K562 (cell line): ENCODE results near the gene USH2A. TPM values are rescaled to one million over a fixed set of nuclear protein-coding genes. Genes with fewer than 3 reads are reported as not detected.

Source experiments
- ATAC-seq: fragments of 200-7000 bp; cut with Tn5 transposase; 3 replicates; pipeline ENCODE4 v1.9.1; 2020; ENCODE audit warnings: moderate library complexity
- BruUV-seq: library from RNA; stranded (reverse); fragments of 400-500 nt; replicated peaks from 2 replicates; lab custom pipeline; 2021; lab: Mats Ljungman, UMichigan
- CTCF ChIA-PET: fragments of 300-600 bp; formaldehyde crosslinking; extraction: SDS; loops from one replicate; lab custom pipeline; 2021; ENCODE audit warnings: low intra/inter-chr PET ratio; lab: Yijun Ruan, JAX
- POLR2A ChIA-PET: fragments of 300-600, 350-650 bp; sonication (Branson Sonifier 250); formaldehyde crosslinking; extraction: SDS; loops from one replicate; lab custom pipeline; 2021; ENCODE audit warnings: antibody characterized with exemption, inconsistent platforms; lab: Yijun Ruan, JAX
- DNase-seq, 4 experiments: peaks; one replicate each; pipeline versions ENCODE4 v3.0.0 to v3.0.0-alpha.2; 2011 to 2018; ENCODE audit warnings: low spot score in 3 of 4, mixed read lengths in 3 of 4; ENCODE audit errors: extremely low read depth in 1 of 4
- FAIRE-seq: peaks from 2 replicates; lab custom pipeline; 2011; peaks lifted over from hg19 to GRCh38; lab: Jason Lieb, UNC
- H2AFZ ChIP-seq: 2 replicates; pipeline ENCODE4 v1.6.0; 2011; ENCODE audit warnings: low read depth, low read length, control low read depth, inconsistent platforms
- H3K27ac ChIP-seq: fragments of 200-600 bp; 3 replicates; pipeline ENCODE4 v1.8.0; 2011; ENCODE audit warnings: low read depth, mild to moderate bottlenecking, control low read depth, inconsistent platforms, low read length, moderate library complexity, mixed read lengths; ENCODE audit errors: extremely low read depth
- H3K27me3 ChIP-seq, 2 experiments: fragments of 300-600 bp in 1 of 2; 2 replicates in 1 of 2; 3 replicates in 1 of 2; pipeline versions ENCODE4 v1.6.0 to v1.8.0; 2011; ENCODE audit warnings: inconsistent platforms in 2 of 2, low read length in 2 of 2, mild to moderate bottlenecking in 1 of 2, mixed read lengths in 1 of 2, moderate library complexity in 1 of 2; ENCODE audit not compliant: control insufficient read depth in 2 of 2, insufficient read depth in 2 of 2
- H3K36me3 ChIP-seq: fragments of 300-600 bp; 3 replicates; pipeline ENCODE4 v1.8.0; 2011; ENCODE audit warnings: mild to moderate bottlenecking, low read length, inconsistent platforms; ENCODE audit not compliant: control insufficient read depth, insufficient read depth
- H3K4me1 ChIP-seq, 2 experiments: fragments of 200-600 bp in 1 of 2; replicated peaks in 1 of 2; 2 replicates in 1 of 2; 3 replicates in 1 of 2; pipeline versions ENCODE4 v1.5.1 to v1.8.0; 2011; ENCODE audit warnings: inconsistent platforms in 2 of 2, low read length in 2 of 2, mild to moderate bottlenecking in 1 of 2, mixed read lengths in 1 of 2, moderate library complexity in 1 of 2; ENCODE audit not compliant: control insufficient read depth in 2 of 2, insufficient read depth in 2 of 2
- H3K4me2 ChIP-seq: 2 replicates; pipeline ENCODE4 v1.6.1; 2011; ENCODE audit warnings: low read length, control low read depth, inconsistent platforms, mixed read lengths; ENCODE audit not compliant: insufficient read depth
- H3K4me3 ChIP-seq: fragments of 200-600 bp; sonication (generic), shearing (Covaris generic); 2 replicates; pipeline ENCODE4 v1.5.1; 2016; ENCODE audit warnings: control low read depth, inconsistent platforms
- H3K79me2 ChIP-seq: fragments of 200-600 bp; 3 replicates; pipeline ENCODE4 v1.8.0; 2011; ENCODE audit warnings: low read length, inconsistent platforms; ENCODE audit not compliant: control insufficient read depth, insufficient read depth
- H3K9ac ChIP-seq, 2 experiments: 2 replicates each; pipeline versions ENCODE4 v1.6.0 to v1.6.1; 2011; ENCODE audit warnings: low read depth in 2 of 2, low read length in 2 of 2, control low read depth in 1 of 2, inconsistent platforms in 1 of 2, mild to moderate bottlenecking in 1 of 2, mixed read lengths in 1 of 2; ENCODE audit not compliant: insufficient read depth in 1 of 2
- H3K9me1 ChIP-seq: one replicate; pipeline ENCODE4 v1.6.0; 2011; ENCODE audit warnings: inconsistent platforms, mild to moderate bottlenecking, low read length, moderate library complexity; ENCODE audit not compliant: control insufficient read depth, insufficient read depth
- H3K9me3 ChIP-seq: replicated peaks from 2 replicates; pipeline ENCODE4 v1.5.1; 2011; ENCODE audit warnings: low read depth, low read length, inconsistent platforms; ENCODE audit not compliant: control insufficient read depth, insufficient read depth
- H4K20me1 ChIP-seq: replicated peaks from 2 replicates; pipeline ENCODE4 v1.6.1; 2011; ENCODE audit warnings: low read length, inconsistent platforms, mixed read lengths; ENCODE audit not compliant: control insufficient read depth, insufficient read depth
- ESRRB ChIP-seq: fragments of 250-450 bp; sonication (Bioruptor Pico); IDR thresholded peaks from 2 replicates; pipeline ENCODE4 v1.5.0; 2020; ENCODE audit warnings: mild to moderate bottlenecking, moderate library complexity, borderline replicate concordance
- HMGXB4 ChIP-seq: sonication (generic); formaldehyde crosslinking; IDR thresholded peaks from 2 replicates; pipeline ENCODE4 v1.8.1; 2023; ENCODE audit warnings: mild to moderate bottlenecking, missing genetic modification reagents
- KHSRP ChIP-seq: fragments of 450-650 bp; IDR thresholded peaks from 2 replicates; pipeline ENCODE4 v1.6.1; 2017
- TFE3 ChIP-seq: fragments of 450-650 bp; formaldehyde crosslinking; IDR thresholded peaks from 2 replicates; pipeline ENCODE4 v1.4.0; 2020; ENCODE audit warnings: mild to moderate bottlenecking, mixed read lengths
- ZNF274 ChIP-seq: IDR thresholded peaks from 2 replicates; pipeline ENCODE4 v1.6.1; 2011; ENCODE audit warnings: low read depth, mild to moderate bottlenecking, low read length, moderate library complexity, borderline replicate concordance
- ZNF324 ChIP-seq: fragments of 250-450 bp; sonication (Bioruptor Pico); IDR thresholded peaks from 2 replicates; pipeline ENCODE4 v1.4.0; 2020; ENCODE audit warnings: mild to moderate bottlenecking
- WGBS: fragments of 100-300 bp; shearing (Covaris generic); methylation state at CpG from one replicate; pipeline ENCODE4 v1.1.6; 2016; ENCODE audit warnings: low coverage, mixed read lengths; ENCODE audit not compliant: insufficient coverage; ENCODE audit errors: missing lambda C conversion rate; 5-methylcytosine and 5-hydroxymethylcytosine counted together
- in situ Hi-C: fragments of 300-500 bp; cut with MboI; formaldehyde crosslinking; loops from 4 replicates; pipeline ENCODE4 v1.15.0; 2018; ENCODE audit warnings: inconsistent platforms, mixed read lengths
- intact Hi-C: fragments of 100-400 bp; cut with micrococcal nuclease; formaldehyde crosslinking; loops from 2 replicates; pipeline ENCODE4 v1.14.2; 2022
- polyA plus RNA-seq, 8 experiments: library from polyadenylated mRNA; depleted of rRNA in 4 of 8; stranded (reverse) in 5 of 8; unstranded in 3 of 8; fragments of >200 nt; fragmentation: Nextera tagmentation in 2 of 8; fragmentation: Illumina TruSeq in 1 of 8; extraction: Ambion mirVana in 2 of 8; extraction: Trizol in 1 of 8; gene quantifications; 2 replicates each; pipeline versions ENCODE4 v1.2.1 to v1.2.3, GENCODE V29; 2011 to 2014; ENCODE audit warnings: inconsistent platforms in 1 of 8, missing spikeins in 1 of 8
- total RNA-seq, 7 experiments: library from RNA; depleted of rRNA in 6 of 7; stranded (reverse); fragments of >200 nt in 6 of 7; fragmentation: Illumina TruSeq in 2 of 7; extraction: Trizol in 2 of 7; gene quantifications; 2 replicates each; pipeline versions ENCODE4 v1.2.1 to v1.2.3, GENCODE V29; 2011 to 2021; ENCODE audit warnings: low replicate concordance in 1 of 7
- TF ChIP-seq, protein P1 (sequence below): fragments of 250-450 bp; sonication (Bioruptor Pico); IDR thresholded peaks from 2 replicates; pipeline ENCODE4 v1.4.0; 2020; ENCODE audit warnings: mild to moderate bottlenecking, moderate library complexity, borderline replicate concordance

Gene USH2A
- total and polyA plus RNA-seq, 9 of the 15 experiments (the other 6 are each of a cell fraction or from before 2014, with no cell fraction given) = under 0.01 TPM; not detected in 7

- H3K4me2 ChIP-seq = no peak overlapping the region
- in situ Hi-C loops = no loop called here
- FAIRE-seq (no peak), ATAC-seq (no peak)
- ChIA-PET CTCF (no interaction called here), POLR2A (no interaction called here)
- no peak overlapping the region for H3K27ac ChIP-seq
- H3K36me3 ChIP-seq = no peaks in the 10 kb centered on the region
- H3K9ac ChIP-seq = no peak overlapping the region
- BruUV-seq = no TSS peak
- no peaks in the 10 kb centered on the region for H3K27me3 ChIP-seq
- no peak overlapping the region for H3K4me3 ChIP-seq
- intact Hi-C loops = no loop called here
- 2% methylated on average over 4 of the region's 4 CpGs for WGBS
- H3K4me1 ChIP-seq = no peaks in the 10 kb centered on the region
- H3K79me2 ChIP-seq = no peaks in the 10 kb centered on the region
- no peaks in the 10 kb centered on the region for H4K20me1 ChIP-seq
- TF ChIP-seq KHSRP (no peak), ZNF274 (no peak), ZNF324 (no peak), TFE3 (CRISPR knock-in tag) (no peak), HMGXB4 (CRISPR knock-in tag) (no peak), ESRRB (CRISPR knock-in tag) (no peak)
- TF ChIP-seq, protein P1, sequence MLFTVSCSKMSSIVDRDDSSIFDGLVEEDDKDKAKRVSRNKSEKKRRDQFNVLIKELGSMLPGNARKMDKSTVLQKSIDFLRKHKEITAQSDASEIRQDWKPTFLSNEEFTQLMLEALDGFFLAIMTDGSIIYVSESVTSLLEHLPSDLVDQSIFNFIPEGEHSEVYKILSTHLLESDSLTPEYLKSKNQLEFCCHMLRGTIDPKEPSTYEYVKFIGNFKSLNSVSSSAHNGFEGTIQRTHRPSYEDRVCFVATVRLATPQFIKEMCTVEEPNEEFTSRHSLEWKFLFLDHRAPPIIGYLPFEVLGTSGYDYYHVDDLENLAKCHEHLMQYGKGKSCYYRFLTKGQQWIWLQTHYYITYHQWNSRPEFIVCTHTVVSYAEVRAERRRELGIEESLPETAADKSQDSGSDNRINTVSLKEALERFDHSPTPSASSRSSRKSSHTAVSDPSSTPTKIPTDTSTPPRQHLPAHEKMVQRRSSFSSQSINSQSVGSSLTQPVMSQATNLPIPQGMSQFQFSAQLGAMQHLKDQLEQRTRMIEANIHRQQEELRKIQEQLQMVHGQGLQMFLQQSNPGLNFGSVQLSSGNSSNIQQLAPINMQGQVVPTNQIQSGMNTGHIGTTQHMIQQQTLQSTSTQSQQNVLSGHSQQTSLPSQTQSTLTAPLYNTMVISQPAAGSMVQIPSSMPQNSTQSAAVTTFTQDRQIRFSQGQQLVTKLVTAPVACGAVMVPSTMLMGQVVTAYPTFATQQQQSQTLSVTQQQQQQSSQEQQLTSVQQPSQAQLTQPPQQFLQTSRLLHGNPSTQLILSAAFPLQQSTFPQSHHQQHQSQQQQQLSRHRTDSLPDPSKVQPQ (CRISPR knock-in tag) = no peak
- TF ChIP-seq, all 486 proteins: peak for 0
- no peak overlapping the region for H2AFZ ChIP-seq
- no peak for DNase-seq
- H3K9me1 ChIP-seq = no peaks in the 10 kb centered on the region
- H3K9me3 ChIP-seq = no peaks in the 10 kb centered on the region
Measured at GRCh38 chr1:215673943-215674342, 749.3 kb downstream of the USH2A start.
